Mucosa of rectum (tissue), 2 donors: ENCODE results near the gene ANTXR1.
A peak's percentile ranks its signal among the peaks of the same experiment; 100 is the strongest.

Experiments used
- H3K27ac ChIP-seq, 2 donors: one replicate each; pipeline ENCODE4 v1.7.0; 2013; ENCODE audit warnings: inconsistent platforms in 2 of 2, low read depth in 2 of 2, low read length in 2 of 2
- H3K27me3 ChIP-seq, 2 donors: one replicate each; pipeline ENCODE4 v1.7.0; 2013; ENCODE audit warnings: low read length in 2 of 2; ENCODE audit not compliant: control insufficient read depth in 2 of 2, insufficient read depth in 2 of 2
- H3K36me3 ChIP-seq, 2 donors: one replicate each; pipeline ENCODE4 v1.7.0; 2013; ENCODE audit warnings: low read length in 2 of 2; ENCODE audit not compliant: control insufficient read depth in 2 of 2, insufficient read depth in 2 of 2
- H3K4me1 ChIP-seq, 2 donors: one replicate each; pipeline ENCODE4 v1.7.0; 2013; ENCODE audit warnings: low read length in 2 of 2, mild to moderate bottlenecking in 1 of 2; ENCODE audit not compliant: control insufficient read depth in 2 of 2, insufficient read depth in 2 of 2
- H3K4me3 ChIP-seq, 2 donors: one replicate each; pipeline ENCODE4 v1.7.0; 2013; ENCODE audit warnings: low read length in 2 of 2
- H3K9ac ChIP-seq, 2 donors: one replicate each; pipeline ENCODE4 v1.7.0; 2013; ENCODE audit warnings: low read length in 2 of 2, low read depth in 1 of 2, mild to moderate bottlenecking in 1 of 2
- H3K9me3 ChIP-seq, 2 donors: one replicate each; pipeline ENCODE4 v1.7.0; 2013; ENCODE audit warnings: low read length in 2 of 2; ENCODE audit not compliant: control insufficient read depth in 2 of 2
- donor health status: healthy.
- donor health status: Normal muscosa, but diverticular disease.

Gene ANTXR1

GRCh38 chr2:69104261-69104660 lies 91.3 kb downstream of the ANTXR1 start:
- no peak overlapping the region for H3K4me3 ChIP-seq
- H3K9me3 ChIP-seq: no peaks in the 10 kb centered on the region
- H3K9ac ChIP-seq: no peak overlapping the region
- H3K27ac ChIP-seq: no peak overlapping the region
- no peaks in the 10 kb centered on the region for H3K27me3 ChIP-seq
- H3K4me1 ChIP-seq: no peaks in the 10 kb centered on the region
- H3K36me3 ChIP-seq: peaks cover 0 to 3% of the 10 kb centered on the region in 2 donors

- no peak overlapping the region for H3K27ac ChIP-seq
- no peaks in the 10 kb centered on the region for H3K27me3 ChIP-seq
- no peaks in the 10 kb centered on the region for H3K36me3 ChIP-seq
- H3K4me1 ChIP-seq: peaks cover 0 to 3% of the 10 kb centered on the region in 2 donors
- no peak overlapping the region for H3K4me3 ChIP-seq
- no peak overlapping the region for H3K9ac ChIP-seq
- H3K9me3 ChIP-seq: no peaks in the 10 kb centered on the region
These were observed 96.3 kb downstream of the ANTXR1 start for GRCh38 chr2:69109255-69109654.

- no peaks in the 10 kb centered on the region for H3K36me3 ChIP-seq
- no peak overlapping the region for H3K4me3 ChIP-seq
- H3K27me3 ChIP-seq: no peaks in the 10 kb centered on the region
- no peak overlapping the region for H3K9ac ChIP-seq
- H3K4me1 ChIP-seq: peaks cover 0 to 3% of the 10 kb centered on the region in 2 donors
- H3K27ac ChIP-seq: no peak overlapping the region
- H3K9me3 ChIP-seq: no peaks in the 10 kb centered on the region
These were observed 98.1 kb downstream of the ANTXR1 start for GRCh38 chr2:69111076-69111475.

GRCh38 chr2:69113627-69114026 lies 100.6 kb downstream of the ANTXR1 start:
- H3K4me1 ChIP-seq: peaks cover 0 to 3% of the 10 kb centered on the region in 2 donors
- no peaks in the 10 kb centered on the region for H3K27me3 ChIP-seq
- no peak overlapping the region for H3K9ac ChIP-seq
- H3K9me3 ChIP-seq: no peaks in the 10 kb centered on the region
- H3K4me3 ChIP-seq: no peak overlapping the region
- H3K36me3 ChIP-seq: no peaks in the 10 kb centered on the region
- H3K27ac ChIP-seq: no peak overlapping the region

GRCh38 chr2:69114534-69114933 lies 101.6 kb downstream of the ANTXR1 start:
- no peaks in the 10 kb centered on the region for H3K27me3 ChIP-seq
- H3K4me1 ChIP-seq: peaks cover 0 to 3% of the 10 kb centered on the region in 2 donors
- H3K9ac ChIP-seq: no peak overlapping the region
- H3K27ac ChIP-seq: no peak overlapping the region
- no peaks in the 10 kb centered on the region for H3K9me3 ChIP-seq
- no peak overlapping the region for H3K4me3 ChIP-seq
- H3K36me3 ChIP-seq: no peaks in the 10 kb centered on the region

- H3K27ac ChIP-seq: peak overlapping the region; percentile 20 to 40
- H3K36me3 ChIP-seq: no peaks in the 10 kb centered on the region
- peaks cover 0 to 3% of the 10 kb centered on the region in 2 donors for H3K4me1 ChIP-seq
- H3K9ac ChIP-seq: no peak overlapping the region
- no peaks in the 10 kb centered on the region for H3K27me3 ChIP-seq
- no peak overlapping the region for H3K4me3 ChIP-seq
- no peaks in the 10 kb centered on the region for H3K9me3 ChIP-seq
These were observed 103.5 kb downstream of the ANTXR1 start for GRCh38 chr2:69116438-69116837.

- Histone ChIP-seq H3K9me3 (no peaks in the 10 kb centered on the region), H3K36me3 (no peaks in the 10 kb centered on the region), H3K4me3 (no peak overlapping the region), H3K27me3 (no peaks in the 10 kb centered on the region), H3K9ac (no peak overlapping the region), H3K4me1 (no peaks in the 10 kb centered on the region), H3K27ac (peak overlapping the region in 1 of 2 donors; percentile 24)
These were observed 105.6 kb downstream of the ANTXR1 start for GRCh38 chr2:69118609-69119008.

GRCh38 chr2:69119104-69119894 lies 106.3 kb downstream of the ANTXR1 start:
- Histone ChIP-seq H3K27ac (peak overlapping the region; percentile 3 to 24), H3K4me3 (no peak overlapping the region), H3K36me3 (no peaks in the 10 kb centered on the region), H3K9me3 (no peaks in the 10 kb centered on the region), H3K27me3 (no peaks in the 10 kb centered on the region), H3K9ac (no peak overlapping the region), H3K4me1 (no peaks in the 10 kb centered on the region)

GRCh38 chr2:69122271-69122670 lies 109.3 kb downstream of the ANTXR1 start:
- no peaks in the 10 kb centered on the region for H3K4me1 ChIP-seq
- no peak overlapping the region for H3K4me3 ChIP-seq
- no peaks in the 10 kb centered on the region for H3K36me3 ChIP-seq
- no peaks in the 10 kb centered on the region for H3K9me3 ChIP-seq
- no peak overlapping the region for H3K9ac ChIP-seq
- no peak overlapping the region for H3K27ac ChIP-seq
- H3K27me3 ChIP-seq: no peaks in the 10 kb centered on the region

- Histone ChIP-seq H3K9me3 (no peaks in the 10 kb centered on the region), H3K27me3 (no peaks in the 10 kb centered on the region), H3K36me3 (no peaks in the 10 kb centered on the region), H3K4me1 (no peaks in the 10 kb centered on the region), H3K9ac (no peak overlapping the region), H3K4me3 (no peak overlapping the region), H3K27ac (no peak overlapping the region)
These were observed 110.2 kb downstream of the ANTXR1 start for GRCh38 chr2:69123182-69123581.
